ENCODE data around the gene PEX7. TPM values are rescaled to one million over a fixed set of nuclear protein-coding genes. Genes with fewer than 3 reads are reported as not detected.

PEX7 gene
- total and polyA plus RNA-seq, 10 of the 15 experiments (the other 5 are each of a cell fraction or from before 2014, with no cell fraction given) = 0.58 to 12.4 (median 8.8) TPM

DNA sequence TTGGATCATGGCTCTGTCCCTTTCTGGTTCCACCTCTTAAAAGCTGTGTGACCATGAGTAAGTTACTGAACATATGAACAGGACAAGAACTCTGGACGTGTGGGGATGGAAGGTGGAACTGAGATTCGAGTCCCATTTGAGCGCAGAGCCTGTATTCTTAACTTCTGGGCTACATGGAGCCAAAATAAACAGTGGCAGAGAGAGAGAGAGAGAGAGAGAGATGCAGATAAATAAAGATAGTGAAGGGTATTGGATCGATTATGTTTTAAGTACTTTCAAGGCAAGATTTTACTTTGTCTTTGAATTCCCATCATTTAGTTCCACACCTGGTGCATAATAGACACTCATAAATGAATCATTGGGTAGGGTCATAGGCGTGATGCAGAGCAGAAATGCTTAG lies 139.5 kb downstream of the PEX7 start:
- Histone ChIP-seq H3K79me2 (ENCODE audit: control insufficient read depth, insufficient read depth, low read length) (no peaks in the 10 kb centered on the region), H2AFZ (ENCODE audit: control insufficient read depth, low read depth, low read length) (no peak overlapping the region), H3K4me2 (ENCODE audit: control insufficient read depth, insufficient read depth) (no peak overlapping the region), H3K27me3 (replicated peaks in 1 of 2; ENCODE audit: control insufficient read depth in 2 of 2, insufficient read depth in 2 of 2, low read length in 1 of 2) (no peaks in the 10 kb centered on the region), H3K4me3 (no peak overlapping the region), H3K4me1 (ENCODE audit: control insufficient read depth, insufficient read depth, low read length) (peaks cover 4% of the 10 kb centered on the region; the same call in 1 of the 2 replicates), H4K20me1 (ENCODE audit: control insufficient read depth, insufficient read depth) (no peaks in the 10 kb centered on the region), H3K9me3 (replicated peaks; ENCODE audit: control insufficient read depth, insufficient read depth, low read length) (no peaks in the 10 kb centered on the region), H3K36me3 (ENCODE audit: control insufficient read depth in 2 of 2, insufficient read depth in 2 of 2, low read length in 1 of 2) (no peaks in the 10 kb centered on the region), H3K9ac (ENCODE audit: control insufficient read depth, insufficient read depth, low read length) (no peak overlapping the region), H3K27ac (ENCODE audit: control insufficient read depth, insufficient read depth) (no peak overlapping the region)
- ChIA-PET CTCF (no interaction called here), RAD21 (ENCODE audit: unreplicated experiment) (no interaction called here), POLR2A (no interaction called here), SMC1A (ENCODE audit: uncharacterized antibody, unreplicated experiment) (no interaction called here)
- intact Hi-C loops (cut with micrococcal nuclease; ENCODE audit: unreplicated experiment) = no loop called here
- in situ Hi-C loops (cut with MboI) = no loop called here
- 47% methylated on average over 5 of the region's 5 CpGs for WGBS (ENCODE audit: insufficient coverage, insufficient replicate concordance, low lambda C conversion rate, missing lambda C conversion rate)
- FAIRE-seq (no peak), DNase-seq (ENCODE audit: low read depth, low spot score) (no peak), ATAC-seq (no peak)
- no TSS peak for BruUV-seq (replicated peaks)
- TF ChIP-seq, protein P1, sequence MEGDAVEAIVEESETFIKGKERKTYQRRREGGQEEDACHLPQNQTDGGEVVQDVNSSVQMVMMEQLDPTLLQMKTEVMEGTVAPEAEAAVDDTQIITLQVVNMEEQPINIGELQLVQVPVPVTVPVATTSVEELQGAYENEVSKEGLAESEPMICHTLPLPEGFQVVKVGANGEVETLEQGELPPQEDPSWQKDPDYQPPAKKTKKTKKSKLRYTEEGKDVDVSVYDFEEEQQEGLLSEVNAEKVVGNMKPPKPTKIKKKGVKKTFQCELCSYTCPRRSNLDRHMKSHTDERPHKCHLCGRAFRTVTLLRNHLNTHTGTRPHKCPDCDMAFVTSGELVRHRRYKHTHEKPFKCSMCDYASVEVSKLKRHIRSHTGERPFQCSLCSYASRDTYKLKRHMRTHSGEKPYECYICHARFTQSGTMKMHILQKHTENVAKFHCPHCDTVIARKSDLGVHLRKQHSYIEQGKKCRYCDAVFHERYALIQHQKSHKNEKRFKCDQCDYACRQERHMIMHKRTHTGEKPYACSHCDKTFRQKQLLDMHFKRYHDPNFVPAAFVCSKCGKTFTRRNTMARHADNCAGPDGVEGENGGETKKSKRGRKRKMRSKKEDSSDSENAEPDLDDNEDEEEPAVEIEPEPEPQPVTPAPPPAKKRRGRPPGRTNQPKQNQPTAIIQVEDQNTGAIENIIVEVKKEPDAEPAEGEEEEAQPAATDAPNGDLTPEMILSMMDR (IDR thresholded peaks at IDR 0.05 in 2 of 3, conservative IDR thresholded peaks at IDR 0.05 in 1 of 3; ENCODE audit: control insufficient read depth in 2 of 3, extremely low read depth in 1 of 3, insufficient read depth in 1 of 3, low read depth in 3 of 3, low read length in 3 of 3) = no peak
- TF ChIP-seq MXI1 (IDR thresholded peaks at IDR 0.05; ENCODE audit: low read depth, low read length) (no peak), HDGF (IDR thresholded peaks at IDR 0.05) (no peak), SREBF1 (IDR thresholded peaks at IDR 0.05; ENCODE audit: low read length) (no peak), DPF2 (IDR thresholded peaks at IDR 0.05) (no peak), SUZ12 (IDR thresholded peaks at IDR 0.05; ENCODE audit: unreplicated experiment) (no peak), LARP7 (IDR thresholded peaks at IDR 0.05) (no peak), FOS (IDR thresholded peaks at IDR 0.05; ENCODE audit: borderline replicate concordance, extremely low read depth, insufficient read length) (no peak), CBFB (IDR thresholded peaks at IDR 0.05; ENCODE audit: low read depth) (no peak), E2F4 (IDR thresholded peaks at IDR 0.05; ENCODE audit: low read depth, low read length) (no peak), KDM1A (IDR thresholded peaks at IDR 0.05; ENCODE audit: borderline replicate concordance) (no peak), BACH1 (IDR thresholded peaks at IDR 0.05; ENCODE audit: borderline replicate concordance) (no peak), CREM (IDR thresholded peaks at IDR 0.05; ENCODE audit: low read depth) (no peak), USF1 (IDR thresholded peaks at IDR 0.05; ENCODE audit: borderline replicate concordance, extremely low read length, insufficient read depth, low read depth, low read length) (no peak), KAT2A (conservative IDR thresholded peaks at IDR 0.05; ENCODE audit: control insufficient read depth, low read depth, low read length) (no peak)
- TF ChIP-seq, protein P2, sequence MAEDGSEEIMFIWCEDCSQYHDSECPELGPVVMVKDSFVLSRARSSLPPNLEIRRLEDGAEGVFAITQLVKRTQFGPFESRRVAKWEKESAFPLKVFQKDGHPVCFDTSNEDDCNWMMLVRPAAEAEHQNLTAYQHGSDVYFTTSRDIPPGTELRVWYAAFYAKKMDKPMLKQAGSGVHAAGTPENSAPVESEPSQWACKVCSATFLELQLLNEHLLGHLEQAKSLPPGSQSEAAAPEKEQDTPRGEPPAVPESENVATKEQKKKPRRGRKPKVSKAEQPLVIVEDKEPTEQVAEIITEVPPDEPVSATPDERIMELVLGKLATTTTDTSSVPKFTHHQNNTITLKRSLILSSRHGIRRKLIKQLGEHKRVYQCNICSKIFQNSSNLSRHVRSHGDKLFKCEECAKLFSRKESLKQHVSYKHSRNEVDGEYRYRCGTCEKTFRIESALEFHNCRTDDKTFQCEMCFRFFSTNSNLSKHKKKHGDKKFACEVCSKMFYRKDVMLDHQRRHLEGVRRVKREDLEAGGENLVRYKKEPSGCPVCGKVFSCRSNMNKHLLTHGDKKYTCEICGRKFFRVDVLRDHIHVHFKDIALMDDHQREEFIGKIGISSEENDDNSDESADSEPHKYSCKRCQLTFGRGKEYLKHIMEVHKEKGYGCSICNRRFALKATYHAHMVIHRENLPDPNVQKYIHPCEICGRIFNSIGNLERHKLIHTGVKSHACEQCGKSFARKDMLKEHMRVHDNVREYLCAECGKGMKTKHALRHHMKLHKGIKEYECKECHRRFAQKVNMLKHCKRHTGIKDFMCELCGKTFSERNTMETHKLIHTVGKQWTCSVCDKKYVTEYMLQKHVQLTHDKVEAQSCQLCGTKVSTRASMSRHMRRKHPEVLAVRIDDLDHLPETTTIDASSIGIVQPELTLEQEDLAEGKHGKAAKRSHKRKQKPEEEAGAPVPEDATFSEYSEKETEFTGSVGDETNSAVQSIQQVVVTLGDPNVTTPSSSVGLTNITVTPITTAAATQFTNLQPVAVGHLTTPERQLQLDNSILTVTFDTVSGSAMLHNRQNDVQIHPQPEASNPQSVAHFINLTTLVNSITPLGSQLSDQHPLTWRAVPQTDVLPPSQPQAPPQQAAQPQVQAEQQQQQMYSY (CRISPR knock-in tag; IDR thresholded peaks at IDR 0.05) = no peak
- TF ChIP-seq, protein P3, sequence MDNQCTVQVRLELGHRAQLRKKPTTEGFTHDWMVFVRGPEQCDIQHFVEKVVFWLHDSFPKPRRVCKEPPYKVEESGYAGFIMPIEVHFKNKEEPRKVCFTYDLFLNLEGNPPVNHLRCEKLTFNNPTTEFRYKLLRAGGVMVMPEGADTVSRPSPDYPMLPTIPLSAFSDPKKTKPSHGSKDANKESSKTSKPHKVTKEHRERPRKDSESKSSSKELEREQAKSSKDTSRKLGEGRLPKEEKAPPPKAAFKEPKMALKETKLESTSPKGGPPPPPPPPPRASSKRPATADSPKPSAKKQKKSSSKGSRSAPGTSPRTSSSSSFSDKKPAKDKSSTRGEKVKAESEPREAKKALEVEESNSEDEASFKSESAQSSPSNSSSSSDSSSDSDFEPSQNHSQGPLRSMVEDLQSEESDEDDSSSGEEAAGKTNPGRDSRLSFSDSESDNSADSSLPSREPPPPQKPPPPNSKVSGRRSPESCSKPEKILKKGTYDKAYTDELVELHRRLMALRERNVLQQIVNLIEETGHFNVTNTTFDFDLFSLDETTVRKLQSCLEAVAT (IDR thresholded peaks at IDR 0.05) = no peak
